NCI-H1930 (cell line): Measurements from ENCODE around the gene DNAJC17.
A peak's percentile ranks its signal among the peaks of the same experiment; 100 is the strongest.

ENCODE experiments used
- DNase-seq, 2 experiments: peaks; one replicate each; lab custom pipeline; 2025; lab: John Stamatoyannopoulos, UW

Gene DNAJC17

DNA sequence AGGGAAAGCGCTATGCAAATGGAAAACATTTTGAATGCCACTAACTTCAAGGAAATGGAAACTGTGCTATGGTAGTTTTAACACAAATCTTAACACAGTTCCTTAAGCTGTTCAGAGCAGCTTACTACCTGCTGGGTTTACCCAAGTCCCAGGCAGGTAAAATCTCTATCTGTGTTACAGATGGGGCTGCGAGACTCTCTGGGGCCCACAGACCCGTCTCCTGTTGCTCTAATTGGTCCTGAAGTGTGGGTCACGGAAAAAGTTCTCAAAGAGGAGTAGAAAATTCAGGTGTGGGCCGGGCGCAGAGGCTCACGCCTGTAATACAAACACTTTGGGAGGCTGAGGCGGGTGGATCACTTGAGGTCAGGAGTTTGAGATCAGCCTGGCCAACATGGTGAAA, 17.3 kb downstream of the DNAJC17 start:
- no peak for DNase-seq

DNA sequence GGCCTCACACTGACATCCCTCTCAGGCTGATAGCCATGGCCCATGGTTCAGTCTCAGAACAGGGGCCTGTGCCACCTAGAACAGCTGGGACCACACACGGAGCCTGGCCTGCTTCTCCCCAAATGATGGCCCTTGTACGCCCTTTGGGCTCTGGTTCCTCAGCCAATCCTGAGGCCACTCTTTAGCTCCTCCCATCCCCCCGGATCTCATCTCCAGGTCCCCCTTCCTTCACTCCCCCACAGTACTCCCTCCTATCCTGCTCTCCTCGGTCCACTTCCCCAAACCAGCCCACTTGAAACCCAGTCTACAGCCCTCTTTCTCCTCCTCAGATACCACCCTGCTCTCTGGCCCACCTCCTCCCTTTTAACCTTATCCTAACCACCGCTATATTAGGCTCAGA, 18.2 kb downstream of the DNAJC17 start:
- DNase-seq: no peak

DNA sequence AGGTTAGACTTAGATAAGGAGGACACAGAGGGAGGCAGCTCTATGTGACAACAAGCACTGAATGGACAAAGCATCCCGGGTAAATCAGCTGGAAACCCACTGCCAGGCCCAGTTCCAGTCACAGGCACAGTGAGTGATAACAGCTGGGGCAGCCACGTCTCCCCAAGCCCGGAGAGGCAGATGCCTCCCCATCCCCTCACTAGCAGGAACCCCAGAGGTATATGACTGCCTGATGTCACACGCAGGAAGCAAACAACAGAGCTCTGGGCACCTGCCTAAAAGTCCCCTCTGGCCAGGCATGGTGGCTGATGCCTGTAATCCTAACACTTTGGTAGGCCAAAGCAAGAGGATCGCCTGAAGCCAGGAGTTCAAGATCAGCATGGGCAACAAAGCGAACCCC, 19.3 kb downstream of the DNAJC17 start:
- DNase-seq: no peak

DNA sequence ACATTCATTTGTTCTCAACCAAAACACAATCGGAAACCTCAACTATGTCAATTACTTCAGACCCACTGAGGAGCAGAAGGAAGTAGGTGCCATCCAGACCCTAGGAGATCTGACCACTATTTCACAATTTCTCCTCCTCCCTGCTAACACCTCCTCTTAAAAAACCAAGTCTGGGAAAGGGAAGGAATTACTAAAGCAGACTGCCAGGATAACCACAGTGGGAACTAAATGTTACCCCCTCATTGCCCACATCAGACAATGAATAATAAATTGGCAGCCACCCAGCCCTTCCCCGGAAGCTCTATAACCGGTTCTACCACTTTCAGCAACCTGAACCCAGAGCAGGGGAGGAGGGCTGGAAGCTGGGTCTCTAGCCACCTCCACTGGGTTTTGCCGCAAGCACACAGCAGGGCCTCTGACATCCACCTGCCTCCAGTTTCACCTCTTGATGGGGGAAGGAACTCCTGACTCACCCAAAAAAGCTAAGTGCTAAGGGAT, 19.9 kb downstream of the DNAJC17 start:
- DNase-seq: no peak

- no peak for DNase-seq
These were observed 21.5 kb downstream of the DNAJC17 start for GRCh38 chr15:40785814-40786213.

- no peak for DNase-seq
These were observed 22.1 kb downstream of the DNAJC17 start for GRCh38 chr15:40785164-40785563.

DNA sequence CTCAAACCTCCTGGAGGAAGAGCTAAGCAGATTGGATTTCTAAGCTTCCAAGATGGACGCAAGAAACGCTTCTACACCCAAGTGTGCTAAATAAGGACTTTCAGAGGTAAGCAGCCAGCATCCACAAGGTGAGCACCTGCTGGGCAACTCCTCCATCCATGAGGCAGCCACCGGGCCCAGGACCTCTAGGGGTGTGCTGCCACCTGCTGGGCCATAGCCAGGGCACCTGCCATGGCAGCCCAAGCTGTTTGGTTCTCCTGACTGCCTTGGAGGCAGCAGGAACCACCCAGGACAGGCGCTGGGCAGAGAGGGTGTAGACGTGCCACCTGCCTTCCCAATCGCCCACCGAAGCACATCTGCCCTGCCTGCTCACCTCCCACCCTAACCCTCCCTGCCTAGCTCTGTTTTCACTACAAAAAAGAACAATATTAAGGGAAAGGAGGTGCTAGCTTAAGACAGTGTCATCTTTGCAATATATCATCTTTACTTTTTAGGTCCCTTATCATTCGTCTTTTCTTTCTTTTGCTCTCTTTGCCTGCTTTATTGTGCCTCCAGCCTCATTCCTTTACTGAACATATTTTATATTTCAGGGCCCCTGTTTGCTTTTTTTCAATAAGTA, 24.6 kb downstream of the DNAJC17 start:
- DNase-seq: peak; percentile 48 to 50

GRCh38 chr15:40776537-40777141, 30.6 kb downstream of the DNAJC17 start:
- no peak for DNase-seq

- no peak for DNase-seq
These were observed 31.3 kb downstream of the DNAJC17 start for GRCh38 chr15:40775740-40776536.

- no peak for DNase-seq
These were observed 32.3 kb downstream of the DNAJC17 start for GRCh38 chr15:40775007-40775406.

DNA sequence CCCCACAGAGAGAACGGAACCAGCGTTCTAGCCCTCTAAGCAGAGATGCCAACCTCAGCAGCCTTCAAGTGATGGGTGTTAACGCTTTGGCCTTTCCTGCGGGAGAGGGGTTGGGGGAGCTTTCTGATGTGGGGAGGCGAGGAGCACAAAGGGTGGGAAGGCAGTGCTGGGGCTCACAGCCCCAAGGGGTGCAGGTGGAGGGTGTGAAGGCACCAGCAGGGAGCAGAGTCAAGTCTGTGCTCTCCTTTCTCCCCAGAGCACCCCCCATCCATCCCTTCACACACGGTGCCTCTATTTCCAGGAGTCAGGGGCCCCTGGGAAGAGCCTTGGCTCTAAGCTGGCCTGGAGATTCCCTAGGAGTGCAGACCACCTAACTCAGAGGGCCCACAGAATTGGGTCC, 33.4 kb downstream of the DNAJC17 start:
- no peak for DNase-seq

GRCh38 chr15:40773496-40773895, 33.8 kb downstream of the DNAJC17 start:
- no peak for DNase-seq

- no peak for DNase-seq
These were observed 35.3 kb downstream of the DNAJC17 start for GRCh38 chr15:40772014-40772413.

DNA sequence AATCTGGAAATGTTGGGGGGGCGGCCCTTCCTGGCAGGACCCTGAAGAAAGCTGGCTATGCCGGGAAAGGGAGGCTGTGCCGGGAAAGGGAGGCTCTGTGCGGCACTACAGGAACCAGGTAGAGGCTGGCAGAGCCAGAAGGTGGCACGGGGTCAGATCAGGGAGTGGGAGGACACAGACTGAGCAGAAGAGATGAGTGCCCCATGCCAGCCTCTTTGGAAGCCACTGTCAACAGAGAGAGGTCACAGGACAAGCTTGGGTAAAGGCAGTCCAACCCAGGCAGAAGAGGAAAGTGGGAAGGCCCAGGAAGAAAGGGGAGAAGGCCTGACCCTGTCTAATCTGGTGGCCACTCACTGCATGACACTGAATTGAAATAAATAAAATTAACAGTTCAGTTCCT, 36.0 kb downstream of the DNAJC17 start:
- DNase-seq: no peak

DNA sequence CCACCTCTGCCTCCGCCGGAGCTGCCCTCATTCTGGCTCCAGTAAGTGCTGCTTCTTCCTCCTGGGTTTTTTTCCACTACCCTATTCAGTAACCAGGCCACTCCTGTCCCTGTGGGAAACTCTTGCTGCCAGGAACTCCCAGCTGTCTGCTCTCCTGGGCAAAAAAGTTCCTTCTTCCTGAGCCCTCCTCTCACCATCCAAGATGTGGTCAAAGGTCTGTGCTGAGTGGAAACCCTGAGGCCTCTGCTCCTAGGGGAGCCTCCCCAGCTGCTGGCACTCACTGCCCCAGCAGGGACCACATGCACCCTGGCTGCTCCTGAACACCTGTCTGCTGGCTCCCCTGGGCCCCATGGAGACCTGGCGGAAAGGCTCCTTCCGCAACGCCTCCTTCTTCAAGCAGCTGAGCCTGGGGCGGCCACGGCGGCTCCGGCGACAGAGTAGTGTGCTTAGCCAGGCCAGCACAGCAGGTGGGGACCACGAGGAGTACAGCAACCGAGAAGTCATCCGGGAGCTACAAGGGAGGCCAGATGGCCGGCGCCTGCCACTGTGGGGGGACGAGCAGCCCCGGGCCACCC, 37.0 kb downstream of the DNAJC17 start:
- no peak for DNase-seq

DNA sequence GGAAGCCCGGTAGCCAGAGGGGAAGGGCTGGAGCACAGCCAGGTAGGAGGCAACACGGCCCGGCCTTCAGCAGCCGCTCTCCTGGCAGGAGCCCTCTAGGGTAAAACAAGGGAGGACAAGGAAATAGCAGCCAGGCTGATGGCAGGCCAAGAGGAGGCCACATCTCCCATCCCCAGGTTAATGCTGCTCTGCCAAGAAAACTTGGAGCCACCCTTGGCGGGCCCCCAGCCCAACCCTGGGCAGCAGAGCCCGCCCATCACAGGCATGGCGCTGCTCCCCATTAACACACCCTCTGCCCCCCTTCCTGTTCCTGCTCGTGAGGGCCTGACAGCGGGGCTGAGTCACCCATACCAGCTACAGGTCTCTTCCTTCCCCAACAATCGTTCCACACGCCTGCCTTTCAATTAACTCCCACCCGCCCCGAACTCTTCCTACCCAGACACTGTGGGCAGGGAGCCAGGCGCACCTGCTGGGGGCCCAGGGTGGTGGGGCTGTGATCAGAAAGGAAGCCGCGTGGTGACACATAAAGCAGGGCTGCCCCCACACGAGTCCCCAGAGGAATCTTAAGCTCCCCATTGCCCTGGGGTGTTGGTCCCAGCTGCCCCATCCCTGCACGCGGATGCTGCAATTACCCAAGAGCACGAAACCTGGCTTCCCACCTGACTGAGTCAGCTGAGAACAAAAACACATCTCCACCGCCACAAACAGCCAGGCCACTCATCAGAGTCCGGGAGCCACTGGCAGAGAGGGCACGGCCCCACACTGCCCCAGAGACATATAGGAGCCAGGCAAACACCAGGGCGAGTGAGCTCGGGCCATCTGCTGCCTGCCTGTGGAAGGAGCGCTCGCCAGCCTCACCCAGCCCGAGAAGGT, 37.8 kb downstream of the DNAJC17 start, which contains the start of gene C15orf62:
TSS of gene C15orf62 (plus strand) at position 707 of the 873 bp plus-strand sequence. CDS start 516 bp downstream, outside the sequence.
- no peak for DNase-seq

GRCh38 chr15:40768521-40769273, 38.6 kb downstream of the DNAJC17 start:
- DNase-seq: no peak

GRCh38 chr15:40767838-40768500, 39.3 kb downstream of the DNAJC17 start:
- no peak for DNase-seq

- DNase-seq: no peak
These were observed 40.1 kb downstream of the DNAJC17 start for GRCh38 chr15:40766906-40767837.
